Stimulated activated CD8-positive, alpha-beta memory T cell treated with anti-CD3 and anti-CD28 coated beads, Interleukin-12 subunit alpha, Interleukin-12 subunit beta, amount 100 ng/mL, for 24 hours (primary cell): ENCODE results near the gene TTLL10.
"Not testable (repeated sequence)": the region's sequence is repeated elsewhere in the genome, so short reads cannot be mapped to it uniquely, and the experiment has no call there.

Experiments used
- DNase-seq: peaks from one replicate; pipeline ENCODE4 v3.0.0-alpha.2; 2020; ENCODE audit errors: extremely low read depth

Gene TTLL10

DNA sequence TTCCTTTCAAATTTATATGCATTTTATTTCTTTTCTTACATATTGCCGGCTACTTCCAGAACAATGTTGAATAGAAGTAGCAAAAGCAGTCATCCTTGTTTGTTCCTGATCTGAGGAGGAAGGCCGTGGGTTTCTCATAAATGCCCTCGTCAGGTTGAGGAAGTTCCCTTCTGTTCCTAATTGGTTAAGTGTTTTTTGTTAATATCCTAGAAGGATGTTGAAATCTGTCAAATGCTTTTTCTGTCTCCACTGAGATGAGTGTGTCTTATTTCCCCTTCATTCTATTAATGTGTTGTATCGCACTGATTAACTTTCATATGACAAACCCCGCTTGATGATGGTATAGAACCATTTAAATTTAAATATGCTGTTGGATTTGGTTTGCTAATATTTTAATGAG, 15.4 kb downstream of the TTLL10 start:
- DNase-seq: no peak

DNA sequence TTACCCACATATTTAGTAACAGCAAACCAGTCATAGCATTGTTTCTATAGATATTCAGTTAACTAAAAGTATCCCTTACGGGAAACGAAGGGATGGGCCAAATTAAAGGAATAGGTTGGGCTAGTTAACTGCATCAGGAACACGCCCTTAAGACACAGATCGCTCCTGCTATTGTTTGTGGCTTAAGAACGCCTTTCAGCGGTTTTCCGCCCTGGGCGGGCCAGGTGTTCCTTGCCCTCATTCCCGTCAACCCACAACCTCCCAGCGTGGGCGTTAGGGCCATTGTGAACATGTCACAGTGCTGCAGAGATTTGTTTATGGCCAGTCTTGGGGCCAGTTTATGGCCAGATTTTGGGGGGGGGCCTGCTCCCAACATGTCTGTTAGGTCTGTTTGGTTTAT, 18.1 kb downstream of the TTLL10 start:
- no peak for DNase-seq

DNA sequence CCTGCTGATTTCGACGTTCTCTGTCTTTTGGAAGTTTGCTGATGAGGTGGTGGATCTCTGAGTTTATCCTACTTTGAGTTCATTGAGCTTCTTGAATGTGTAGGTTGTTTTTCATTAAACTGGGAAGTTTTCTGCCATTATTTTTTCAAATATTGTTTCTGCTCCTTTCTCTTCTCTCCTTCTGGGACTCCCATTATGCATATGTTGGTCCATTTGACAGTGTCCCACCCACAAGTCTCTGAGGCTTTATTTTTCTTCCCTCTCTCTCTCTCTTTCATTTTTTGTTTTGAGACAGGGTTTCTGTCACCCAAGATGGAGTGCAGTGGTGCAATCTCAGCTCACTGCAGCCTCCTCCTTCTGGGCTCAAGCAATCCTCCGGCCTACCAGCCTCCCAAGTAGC, 21.0 kb downstream of the TTLL10 start:
- DNase-seq: no peak

DNA sequence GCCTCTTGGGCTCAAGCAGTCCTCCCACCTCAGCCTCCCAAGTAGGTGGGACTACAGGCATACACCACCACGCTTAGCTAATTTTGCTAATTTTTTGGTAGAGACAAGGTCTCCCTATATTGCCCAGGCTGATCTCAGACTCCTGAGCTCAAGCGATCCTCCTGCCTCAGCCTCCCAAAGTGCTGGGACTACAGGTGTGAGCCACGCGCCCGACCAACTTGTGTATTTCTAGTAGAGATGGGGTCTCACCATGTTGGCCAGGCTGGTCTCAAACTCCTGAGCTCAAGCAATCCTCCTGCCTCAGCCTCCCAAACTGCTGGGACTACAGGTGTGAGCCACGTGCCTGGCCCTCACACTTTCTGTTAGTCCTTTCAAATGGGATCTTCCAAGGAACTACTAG, 22.0 kb downstream of the TTLL10 start:
- not testable (repeated sequence) for DNase-seq

DNA sequence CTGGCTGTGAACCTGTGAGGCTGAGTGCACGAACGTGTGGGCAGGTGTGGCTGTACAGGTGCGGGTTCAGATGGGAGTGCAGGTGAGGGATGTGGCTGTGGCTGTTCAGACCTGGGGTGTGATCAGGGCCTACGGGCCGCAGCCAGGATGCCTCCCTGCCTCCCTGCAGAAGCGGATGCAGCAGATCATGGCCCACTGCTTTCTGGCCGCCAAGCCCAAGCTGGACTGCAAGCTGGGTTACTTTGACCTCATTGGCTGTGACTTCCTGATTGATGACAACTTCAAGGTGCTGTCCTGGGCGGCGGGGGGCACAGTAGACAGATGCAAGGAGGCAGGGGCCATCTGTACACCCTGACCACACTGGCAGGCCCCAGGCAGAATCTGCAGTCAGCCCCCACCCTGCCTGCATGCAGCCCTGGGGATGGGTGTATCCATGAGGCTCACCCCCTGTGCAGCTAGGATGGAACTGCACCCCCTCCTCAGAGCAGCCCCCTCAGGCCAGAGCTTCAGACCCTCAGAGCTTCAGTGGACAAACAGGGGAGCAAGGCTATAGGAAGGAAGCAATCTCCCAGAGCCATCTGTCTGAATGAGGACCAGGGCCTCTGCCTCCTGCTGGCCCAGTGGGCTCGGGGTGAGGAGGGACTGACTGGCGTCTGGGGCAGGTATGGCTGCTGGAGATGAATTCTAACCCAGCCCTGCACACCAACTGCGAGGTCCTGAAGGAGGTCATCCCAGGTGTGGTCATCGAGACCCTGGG, 22.9 kb downstream of the TTLL10 start:
- no peak for DNase-seq

DNA sequence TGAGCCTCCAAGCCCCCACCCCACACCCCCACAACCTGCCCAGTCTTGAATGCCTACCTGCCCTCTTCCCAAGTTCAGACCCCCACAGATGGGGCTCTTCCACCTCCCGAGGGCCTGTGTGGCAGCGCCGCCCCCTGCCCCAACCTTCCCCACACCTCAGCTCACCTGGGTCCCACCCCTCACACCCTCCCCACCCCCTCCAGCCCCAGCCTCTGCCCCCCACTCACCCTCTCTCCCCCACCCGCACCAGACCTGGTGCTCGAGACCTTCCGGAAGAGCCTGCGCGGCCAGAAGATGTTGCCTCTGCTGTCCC, 23.5 kb downstream of the TTLL10 start:
- no peak for DNase-seq

DNA sequence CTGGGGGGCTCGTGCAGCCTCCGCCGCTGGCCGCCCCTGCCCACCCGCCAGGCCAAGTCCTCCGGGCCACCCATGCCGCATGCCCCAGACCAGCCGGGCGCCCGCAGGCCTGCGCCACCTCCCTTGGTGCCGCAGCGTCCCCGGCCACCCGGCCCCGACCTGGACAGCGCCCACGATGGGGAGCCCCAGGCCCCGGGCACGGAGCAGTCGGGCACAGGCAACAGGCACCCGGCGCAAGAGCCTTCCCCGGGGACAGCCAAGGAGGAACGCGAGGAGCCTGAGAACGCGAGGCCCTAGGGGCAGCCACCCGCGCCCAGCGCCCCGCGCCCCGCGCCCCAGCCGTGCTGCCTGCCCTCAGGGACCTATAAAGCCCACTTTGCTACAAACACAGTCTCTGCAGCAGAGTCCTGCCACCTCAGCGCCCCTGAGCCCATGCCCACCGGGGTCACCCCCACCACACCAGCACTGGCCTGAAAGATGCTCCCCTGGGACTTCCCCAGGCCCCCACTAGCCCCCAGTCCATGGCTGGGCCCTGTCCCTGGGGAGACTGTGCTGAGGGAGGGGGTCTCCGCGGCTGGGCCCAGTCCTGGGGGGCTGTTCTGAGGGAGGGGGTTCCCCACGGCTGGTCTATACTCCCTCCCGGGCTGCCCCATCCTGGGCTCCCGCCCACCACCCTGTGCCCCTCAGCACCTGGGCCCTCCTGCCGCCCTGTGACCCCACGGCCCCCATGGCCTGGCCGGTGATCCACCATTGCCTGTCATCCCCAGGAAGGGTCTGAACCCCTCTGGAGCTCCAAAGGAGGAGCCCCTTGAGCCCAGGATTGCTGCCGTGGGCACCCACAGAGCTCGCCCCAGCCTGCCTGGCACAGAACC, 24.1 kb downstream of the TTLL10 start:
- no peak for DNase-seq

DNA sequence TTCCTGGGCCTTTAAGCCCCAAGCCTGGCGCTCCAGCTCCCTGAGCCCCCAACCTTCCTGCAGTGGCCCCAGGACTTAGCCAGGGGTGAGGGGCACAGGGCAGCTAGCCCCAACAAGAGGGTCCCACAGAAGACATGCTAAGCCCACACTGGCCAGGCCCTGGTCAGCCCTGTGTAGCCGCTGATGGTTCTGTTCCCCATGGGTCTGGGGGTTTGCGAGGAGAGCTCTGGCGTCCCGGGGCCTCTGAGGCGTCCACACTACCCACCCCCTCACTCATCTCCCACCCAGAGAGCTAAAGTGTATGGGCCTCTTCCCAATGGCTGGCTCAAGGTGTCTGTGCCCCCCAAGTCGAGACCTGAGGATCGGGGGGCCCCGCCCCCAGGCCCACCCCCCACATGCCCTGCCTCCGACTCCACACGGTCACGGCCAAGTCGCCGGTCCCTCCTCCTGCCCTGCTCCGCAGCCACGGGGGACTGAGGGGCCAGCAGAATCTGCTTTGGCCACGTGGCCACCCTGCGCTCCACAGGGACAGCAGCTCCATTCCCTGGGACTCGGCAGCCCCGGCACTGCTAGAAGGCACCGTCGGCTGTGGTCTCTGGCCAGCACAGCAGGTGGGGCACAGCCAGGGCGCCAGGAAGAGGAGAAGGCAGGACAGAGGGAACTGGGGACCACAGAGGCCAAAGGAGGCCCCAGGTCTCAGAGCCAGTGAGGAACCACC, 24.9 kb downstream of the TTLL10 start:
- no peak for DNase-seq

DNA sequence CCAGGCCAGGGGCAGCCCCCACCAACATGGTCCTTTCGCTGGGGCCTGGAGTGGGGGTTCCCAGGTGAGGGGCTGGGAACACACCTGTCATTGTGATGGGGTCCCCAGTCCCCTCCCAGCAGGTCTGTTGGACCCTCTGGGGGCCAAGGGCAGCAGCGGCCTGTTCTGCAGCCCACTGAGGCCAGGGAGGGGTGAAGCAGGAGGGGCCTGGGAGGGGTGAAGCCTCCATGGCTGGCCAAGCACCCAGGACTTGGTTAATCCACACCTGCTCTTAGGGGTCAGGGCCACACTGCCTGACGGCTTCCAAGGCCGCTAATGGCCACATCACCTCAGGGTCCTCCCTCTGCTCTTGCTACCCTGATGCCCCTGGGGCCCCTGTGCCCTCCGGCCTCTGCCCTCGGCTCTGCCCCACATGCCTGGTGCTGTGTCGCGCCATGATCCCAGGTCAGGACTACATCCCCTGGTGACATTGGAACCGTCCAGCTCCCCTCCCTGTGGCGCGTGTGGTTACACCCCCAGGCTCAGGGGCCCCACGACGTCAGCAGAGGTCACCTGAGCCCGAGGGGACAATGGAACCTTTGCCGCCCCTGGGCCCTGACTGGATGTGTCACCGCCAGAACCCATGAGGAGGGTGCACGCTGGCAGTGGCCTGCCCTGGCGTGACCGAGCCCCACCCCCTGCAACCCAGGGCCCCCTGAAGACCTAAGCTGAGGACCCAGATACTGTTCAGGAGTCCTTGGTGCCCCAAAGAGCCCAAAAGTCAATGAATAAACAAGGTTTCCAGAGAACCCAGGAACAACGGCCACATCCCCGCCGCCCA, 25.7 kb downstream of the TTLL10 start:
- DNase-seq: no peak

DNA sequence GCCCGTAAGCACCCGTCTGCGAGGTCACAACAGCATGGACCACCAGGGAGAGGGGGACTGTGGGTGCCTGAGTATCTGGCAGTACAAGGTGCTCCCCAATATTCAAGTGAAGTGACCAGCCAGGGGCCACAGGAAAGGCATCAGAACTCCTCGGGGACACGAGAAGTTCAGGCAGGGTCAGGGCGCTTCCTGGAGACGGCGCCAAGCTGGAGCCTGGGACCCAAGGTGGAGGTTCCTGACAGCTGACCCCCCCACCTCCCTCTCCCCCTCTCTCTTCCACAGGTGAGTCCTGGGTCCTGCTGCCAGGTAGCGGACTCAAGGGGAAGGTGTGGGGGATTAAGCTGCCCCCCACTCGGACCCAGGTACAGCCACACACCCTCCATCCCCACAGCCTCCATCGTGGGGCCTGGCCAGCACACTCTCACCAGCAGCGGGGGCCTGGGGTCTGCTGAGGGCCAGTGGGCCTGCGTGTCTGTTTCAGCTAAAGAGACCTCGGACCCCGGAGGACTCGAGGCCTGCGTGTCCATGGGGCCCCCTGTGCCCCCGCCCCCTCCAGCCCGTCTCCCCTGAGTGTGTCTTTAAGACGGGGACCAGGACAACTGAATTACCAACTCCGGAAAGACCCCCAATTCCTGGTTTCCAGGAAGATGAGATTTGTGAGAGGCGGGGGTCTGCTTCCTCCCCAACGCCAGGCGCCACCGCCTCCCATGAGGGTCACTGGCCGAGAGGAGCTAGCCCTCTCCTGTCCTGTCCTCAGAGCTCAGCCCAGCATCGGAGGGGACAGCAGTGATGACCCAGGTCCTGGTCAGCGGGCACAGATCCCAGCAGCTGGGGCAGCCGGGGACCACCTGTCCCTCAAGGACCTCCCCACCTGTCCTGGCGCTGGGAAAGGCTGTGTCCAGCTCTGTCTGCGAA, 26.5 kb downstream of the TTLL10 start:
- no peak for DNase-seq

DNA sequence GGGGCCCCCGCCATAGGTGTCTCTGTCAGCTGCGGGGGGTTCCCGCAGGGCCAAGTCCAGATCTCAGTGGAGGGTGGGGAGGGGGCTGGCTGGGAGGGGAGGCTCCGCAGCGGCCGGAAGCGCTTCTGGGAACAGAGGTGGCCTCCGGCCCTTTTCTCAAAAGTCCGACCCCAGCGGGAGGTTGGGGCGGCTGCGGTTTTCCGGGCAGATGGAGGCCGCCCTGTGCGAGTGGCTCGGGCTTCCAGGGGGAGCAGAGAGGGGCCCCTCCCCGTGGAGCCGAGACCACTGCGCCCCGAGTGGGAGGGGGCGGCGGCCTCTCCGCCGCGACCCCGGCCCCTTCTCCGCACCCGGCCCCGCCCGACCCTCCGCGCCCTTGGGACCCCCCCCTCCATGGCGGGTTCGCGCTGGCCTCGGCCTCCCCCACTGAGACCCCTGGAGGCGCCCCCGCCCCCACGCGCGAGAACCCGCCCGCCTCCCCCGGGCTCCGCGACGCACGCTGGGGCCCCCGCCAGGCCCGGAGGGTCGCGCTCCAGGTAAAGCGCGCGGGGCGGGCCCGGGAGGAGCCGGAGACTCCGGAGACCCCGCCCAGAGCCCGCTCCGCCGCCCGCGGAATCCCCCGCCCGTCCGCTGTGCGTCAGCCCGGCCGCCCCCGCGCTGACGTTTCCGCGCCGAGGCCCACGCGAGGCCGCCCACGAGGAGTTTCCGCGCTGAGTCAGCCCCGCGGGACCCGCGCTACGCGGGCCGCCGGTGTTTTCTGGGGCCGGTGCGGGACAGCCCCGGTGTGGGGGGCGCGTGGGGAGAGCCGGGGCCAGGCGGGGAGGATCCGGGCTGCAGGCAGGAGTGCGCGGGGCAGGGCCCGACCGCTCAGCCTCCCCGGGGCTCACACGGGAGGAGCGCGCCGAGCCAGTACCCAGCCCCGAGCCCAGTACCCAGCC, 27.5 kb downstream of the TTLL10 start:
- DNase-seq: peak; percentile 74

DNA sequence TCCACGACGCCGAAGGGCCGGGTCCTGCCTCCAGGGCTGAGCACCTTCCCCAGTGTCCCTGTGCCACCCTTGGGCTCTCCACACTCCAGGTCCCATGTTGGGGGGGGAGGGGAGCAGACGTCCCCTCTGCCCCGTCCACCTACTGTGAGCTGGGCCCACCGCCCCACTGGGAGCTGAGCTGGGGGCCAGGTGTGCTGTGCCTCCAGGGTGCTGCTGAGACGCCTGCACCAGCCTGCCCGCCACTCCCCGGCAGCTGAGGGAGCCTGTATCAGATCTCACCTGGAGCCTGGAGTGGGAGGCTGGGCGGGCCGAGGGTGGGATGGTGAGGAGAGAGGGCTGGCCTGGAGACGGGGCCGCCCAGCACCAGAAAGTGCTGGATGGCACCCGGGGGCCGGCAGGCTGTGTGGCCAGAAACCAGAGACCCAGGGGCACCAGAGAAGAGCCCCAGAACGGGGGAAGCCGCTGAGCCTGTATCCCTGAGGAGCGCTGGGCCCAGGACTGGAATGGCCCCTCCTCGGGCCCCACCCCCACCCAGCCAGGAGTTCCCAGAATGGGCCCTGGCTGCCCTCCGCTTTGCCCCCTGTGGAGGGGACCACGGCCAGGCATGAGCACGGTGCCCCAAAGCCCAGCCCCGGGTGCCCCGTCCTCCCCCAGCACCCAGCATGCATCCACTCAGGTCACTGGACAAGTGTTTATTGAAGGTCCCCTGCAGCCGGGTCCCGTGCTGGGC, 29.3 kb downstream of the TTLL10 start:
- DNase-seq: no peak

DNA sequence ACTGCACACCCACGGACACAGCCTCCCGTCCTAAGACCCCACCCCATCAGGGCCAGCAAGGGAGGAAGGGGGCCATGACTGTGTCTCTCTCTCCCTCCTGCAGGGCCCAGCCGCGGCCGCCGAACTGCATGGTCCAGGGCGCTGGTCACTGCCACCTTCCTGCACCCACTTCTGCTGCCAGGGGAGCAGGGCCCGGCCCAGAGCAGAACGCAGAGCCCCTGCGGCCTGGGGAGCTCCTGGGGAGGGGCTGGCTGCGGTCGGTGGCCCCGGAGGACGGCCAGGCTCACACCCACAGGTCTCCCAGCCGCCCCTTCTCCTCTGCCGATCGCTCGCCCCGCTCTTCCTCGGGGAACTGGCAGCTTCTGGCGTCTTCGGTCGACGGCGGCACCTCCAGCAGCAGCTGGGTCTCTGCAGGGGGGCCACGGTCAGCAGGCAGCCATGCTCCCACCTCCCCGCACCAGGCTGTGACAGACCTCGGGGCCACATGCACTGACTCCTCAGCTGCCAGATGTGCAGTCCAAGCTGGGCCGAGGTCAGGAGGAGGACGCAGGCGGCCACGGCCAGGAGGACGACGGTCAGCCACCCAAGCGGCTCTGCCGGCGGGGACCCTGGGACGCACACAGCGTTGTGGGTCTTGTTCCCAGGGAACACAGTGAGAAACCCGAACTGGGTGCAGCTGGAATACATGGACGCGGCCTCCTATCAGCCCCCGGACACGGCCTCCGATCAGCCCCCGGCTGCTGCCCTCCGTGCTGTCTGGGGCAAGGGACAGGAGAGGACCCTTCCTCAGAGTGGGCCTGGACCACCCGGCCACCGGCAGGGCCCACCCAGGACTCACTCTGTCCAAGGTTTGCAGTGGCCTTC, 30.1 kb downstream of the TTLL10 start:
- no peak for DNase-seq

DNA sequence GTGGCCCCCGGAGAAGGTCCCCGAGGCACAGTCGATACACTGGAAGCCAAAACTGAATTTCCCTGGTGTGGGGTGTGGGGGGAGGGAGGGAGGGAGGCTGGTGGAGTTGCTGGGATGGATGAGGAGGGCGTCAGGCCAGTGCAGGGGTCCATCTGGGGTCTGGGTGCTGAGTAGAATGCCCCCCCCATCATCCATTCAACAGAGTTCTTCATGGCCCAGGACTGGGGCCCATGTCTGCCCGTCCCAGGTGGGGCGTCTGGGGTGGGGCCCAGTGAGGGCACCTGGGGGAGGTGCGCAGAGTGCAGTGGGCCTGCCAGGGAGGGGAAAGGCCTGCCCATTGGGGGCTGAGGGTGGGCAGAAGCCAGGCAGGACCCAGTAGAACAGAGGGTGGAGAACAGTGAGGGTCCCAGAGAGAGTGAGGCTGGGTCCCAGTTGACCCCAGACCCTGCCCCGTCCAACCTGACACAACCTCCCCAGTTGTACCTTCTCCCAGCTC, 30.8 kb downstream of the TTLL10 start:
- DNase-seq: no peak

DNA sequence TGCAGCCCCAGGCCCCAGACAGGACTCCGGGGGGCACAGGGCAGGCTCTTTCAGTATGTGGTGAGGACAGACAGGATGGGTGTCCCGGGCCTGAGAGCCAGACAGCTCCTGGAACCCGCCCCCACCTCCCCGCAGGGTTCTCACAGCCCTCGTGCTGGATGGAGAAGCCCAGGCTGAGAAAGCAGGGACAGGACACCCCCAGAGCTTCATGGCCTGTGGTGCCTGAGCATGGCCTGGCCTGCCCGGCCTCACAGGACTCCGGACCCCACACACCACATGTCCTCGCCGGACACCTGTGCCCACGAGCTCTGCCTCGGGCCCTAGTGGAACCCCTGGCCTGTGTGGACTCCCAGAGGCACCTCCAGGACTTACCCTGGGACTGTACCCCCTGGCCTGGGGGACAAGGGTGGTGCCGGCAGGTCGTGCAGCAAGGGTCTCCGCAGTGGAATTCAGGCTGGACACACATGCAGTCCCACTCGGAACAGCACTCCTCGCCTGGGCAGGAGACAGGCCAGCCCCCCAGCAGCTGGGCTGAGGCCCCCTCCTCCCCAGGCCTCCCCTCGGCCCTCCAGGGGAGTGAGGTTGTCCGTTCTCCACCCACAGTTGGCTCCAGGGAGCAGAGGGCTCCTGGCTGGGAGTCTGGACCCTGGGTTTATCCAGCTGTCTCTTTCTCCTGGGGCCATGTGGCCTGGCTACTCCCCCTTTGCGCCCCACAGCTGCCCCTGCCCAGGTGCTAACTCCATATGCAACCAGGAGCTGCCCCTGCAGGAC, 31.5 kb downstream of the TTLL10 start:
- no peak for DNase-seq

DNA sequence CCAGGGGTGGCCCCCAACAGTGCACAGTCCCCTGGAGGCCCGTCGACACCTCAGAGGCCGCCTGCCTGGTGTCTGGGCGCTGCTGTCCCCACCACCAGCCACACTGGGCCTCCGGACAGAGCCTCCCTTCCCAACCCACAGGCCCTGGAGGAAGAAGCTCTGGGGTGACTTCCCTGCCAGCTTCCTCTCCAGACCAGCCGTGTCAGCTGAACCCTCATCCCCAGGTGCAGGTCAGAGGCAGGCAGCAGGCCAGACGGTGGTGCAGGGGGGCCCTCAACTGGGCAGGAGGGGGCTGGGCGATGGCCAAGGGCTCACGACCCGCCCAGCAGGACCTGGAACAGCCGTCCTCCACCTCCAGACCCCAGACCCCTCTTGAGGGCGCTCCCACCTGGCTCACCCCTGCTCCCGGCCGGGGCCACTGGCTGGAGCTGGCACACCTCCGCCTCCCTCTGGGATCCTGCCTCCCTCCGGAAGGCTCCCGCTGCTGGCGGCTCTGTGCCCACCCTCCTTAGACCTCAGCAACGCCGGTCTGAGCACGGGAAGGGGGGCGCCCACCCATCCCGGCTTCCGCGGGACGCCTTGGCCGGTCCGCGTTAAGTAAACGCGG, 32.2 kb downstream of the TTLL10 start:
- no peak for DNase-seq
